Measurements from ENCODE around the gene ABCD4.

DNA sequence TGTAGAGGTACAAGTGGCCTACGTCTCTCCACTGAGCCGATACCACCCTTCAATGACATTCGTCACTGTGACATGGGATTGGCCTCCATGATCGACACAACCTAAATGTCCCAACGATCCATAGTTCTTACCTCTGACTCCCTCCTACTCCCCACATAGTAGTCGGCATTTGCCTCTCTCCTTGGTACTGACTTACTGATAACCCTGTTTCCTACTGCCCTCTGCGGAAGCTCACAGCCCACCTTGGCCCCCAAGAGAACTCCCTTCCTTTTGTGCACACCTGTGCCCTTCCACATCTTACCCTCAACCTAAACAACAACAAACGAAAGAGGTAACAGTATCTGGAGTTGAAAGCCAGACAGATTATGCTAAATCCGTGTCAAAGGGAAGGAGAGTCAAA is 39.6 kb downstream of the ABCD4 start:
- TF ChIP-seq RFX5 (IDR thresholded peaks at IDR 0.05; ENCODE audit: low read length): no peak
- no peak for TF ChIP-seq CTCF (IDR thresholded peaks at IDR 0.05)

Data from SK-N-SH (cell line).